Erythroblast (primary cell): ENCODE results near the gene NCK2.

Experiments
- GATA1 ChIP-seq: IDR thresholded peaks from 2 replicates; pipeline ENCODE4 v1.6.1; 2011; ENCODE audit warnings: low read depth, mild to moderate bottlenecking, control low read depth, low read length, moderate library complexity
- POLR2A ChIP-seq: IDR thresholded peaks from 2 replicates; pipeline ENCODE4 v1.6.1; 2011; ENCODE audit warnings: mild to moderate bottlenecking, low read length

GRCh38 chr2:105813405-105813804 is 68.7 kb downstream of the NCK2 start:
- TF ChIP-seq POLR2A: no peak
- no peak for TF ChIP-seq GATA1
